Motor neuron (in vitro differentiated cells): ENCODE results near the gene LRMDA. TPM values are rescaled to one million over a fixed set of nuclear protein-coding genes. Genes with fewer than 3 reads are reported as not detected.

Source experiments
- ATAC-seq, 8 experiments: fragments of 200-7000 bp; cut with Tn5 transposase; replicated peaks in 6 of 8; 2 replicates each; pipeline ENCODE4 v1.8.0; 2021; ENCODE audit warnings: mild to moderate bottlenecking in 8 of 8, moderate library complexity in 8 of 8
- H3K27ac ChIP-seq, 2 donors: fragments of 250-450 bp; sonication (Bioruptor Pico); 2 replicates each; pipeline ENCODE4 v1.9.0; 2021; ENCODE audit warnings: antibody characterized with exemption in 2 of 2, mild to moderate bottlenecking in 2 of 2, moderate library complexity in 1 of 2
- H3K4me1 ChIP-seq, 2 donors: fragments of 250-450 bp; sonication (Bioruptor Pico); replicated peaks in 1 of 2; 2 replicates each; pipeline ENCODE4 v1.6.1; 2021; ENCODE audit warnings: antibody characterized with exemption in 2 of 2, mild to moderate bottlenecking in 2 of 2, moderate library complexity in 1 of 2
- H3K4me3 ChIP-seq, 5 donors: fragments of 250-450 bp; sonication (Bioruptor Pico); 2 replicates each; pipeline ENCODE4 v1.9.0; 2021; ENCODE audit warnings: antibody characterized with exemption in 5 of 5, mild to moderate bottlenecking in 5 of 5, moderate library complexity in 4 of 5
- WGBS, 10 experiments: fragments of 450-650 bp; shearing (Covaris generic); methylation state at CpG; one replicate each; pipeline ENCODE4 v1.0.0; 2022; 5-methylcytosine and 5-hydroxymethylcytosine counted together
- in situ Hi-C, 9 experiments: fragments of 400-800 bp; cut with MboI; loops; one replicate each; pipeline ENCODE4 v1.15.0; 2021; ENCODE audit warnings: low sequenced_read_pairs in 9 of 9, low pct_unique_long_range_greater_than_20kb in 2 of 9; ENCODE audit not compliant: unreplicated experiment in 9 of 9
- total RNA-seq, 8 experiments: library from RNA; unstranded; fragments of 300-600 nt; gene quantifications; 2 replicates each; pipeline versions ENCODE4 v1.2.3 to v1.2.4, GENCODE V29; 2022

LRMDA gene
- total RNA-seq, 8 experiments from 2014 or later, result 0.85 to 5.4 (median 2.2) TPM; not detected in 1

DNA sequence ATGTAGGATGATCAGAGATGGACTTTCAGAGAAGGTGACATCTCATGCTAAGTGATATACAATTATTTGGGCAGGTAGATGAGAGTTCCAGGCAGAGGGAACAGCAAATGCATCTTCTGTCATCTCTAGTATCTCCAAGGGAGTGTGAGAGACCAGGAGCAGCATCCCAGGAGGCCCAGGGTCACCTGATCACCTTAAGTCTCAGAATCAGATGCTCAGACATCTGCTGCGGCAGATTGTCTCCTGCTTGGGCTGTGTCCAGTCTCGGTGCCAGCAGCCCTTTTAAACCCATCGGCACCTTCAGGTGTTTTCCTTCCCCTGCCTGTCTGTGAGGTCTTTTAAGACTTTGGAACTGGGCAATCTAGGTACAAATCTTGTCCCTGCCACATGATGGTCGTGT, 690.6 kb downstream of the LRMDA start:
- Histone ChIP-seq H3K4me3 (no peak overlapping the region), H3K27ac (no peak overlapping the region), H3K4me1 (peaks cover 5 to 14% of the 10 kb centered on the region in 2 donors)
- no peak for ATAC-seq
- in situ Hi-C loops, result loop anchor here in 1 of 9 experiments (25.0 kb wide), 1 partner anchor 165 kb away; no protein-coding TSS in a partner anchor
- WGBS, 10 experiments, result 71 to 100% (median 94%) methylated on average over 1 to 4 of the region's 4 CpGs; no CpG with 5 or more reads in 3 of the 10 experiments

DNA sequence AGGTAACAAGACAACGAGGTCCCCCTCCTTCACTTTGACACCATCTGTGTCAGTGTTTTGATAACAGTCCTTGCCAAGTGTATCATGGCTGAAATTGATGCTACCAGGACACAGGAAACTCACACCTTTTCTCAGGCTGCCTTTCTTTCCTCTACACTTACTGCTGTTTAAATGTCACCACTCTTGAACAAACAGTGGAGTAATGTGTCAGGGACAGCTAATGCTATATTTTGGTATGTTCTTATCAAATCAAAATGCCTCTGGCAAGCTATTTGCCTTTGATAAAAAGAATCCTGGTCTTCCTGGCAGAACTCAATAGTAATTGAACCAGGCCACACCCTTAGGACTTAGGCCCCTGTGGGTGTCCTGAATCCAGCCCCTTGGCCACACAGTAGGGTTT, 692.9 kb downstream of the LRMDA start:
- Histone ChIP-seq H3K27ac (no peak overlapping the region), H3K4me1 (peaks cover under 1 to 9% of the 10 kb centered on the region in 2 donors), H3K4me3 (no peak overlapping the region)
- in situ Hi-C loops, result loop anchor here in 1 of 9 experiments (25.0 kb wide), 1 partner anchor 163 kb away; no protein-coding TSS in a partner anchor
- no peak for ATAC-seq
- 29 to 83% (median 60%) methylated on average over 1 of the region's 1 CpG; no CpG with 5 or more reads in 5 of the 10 experiments for WGBS, 10 experiments

DNA sequence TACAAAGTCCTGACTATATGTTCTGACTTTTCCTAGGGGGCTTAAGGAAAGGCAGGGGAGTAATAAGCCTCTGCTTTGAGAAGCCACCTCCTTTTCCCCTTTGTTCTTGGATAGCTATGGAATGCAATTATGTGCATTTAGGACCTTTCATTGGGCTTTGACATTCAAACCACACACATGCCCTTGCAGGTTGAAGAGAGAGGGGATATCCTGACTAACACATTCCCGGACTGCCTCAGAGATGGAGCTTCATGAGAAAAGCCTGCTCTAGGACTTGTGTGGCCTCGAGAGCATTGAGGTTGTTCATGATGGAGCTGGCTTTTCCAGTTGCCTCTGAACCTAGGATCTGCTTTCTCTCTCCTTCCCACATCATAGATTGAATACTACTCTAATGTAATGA, 694.5 kb downstream of the LRMDA start:
- no peak for ATAC-seq
- in situ Hi-C loops, result no loop called here
- H3K4me1 ChIP-seq, result peaks cover 0 to 5% of the 10 kb centered on the region in 2 donors
- no peak overlapping the region for H3K27ac ChIP-seq
- 40 to 80% (median 50%) methylated on average over 1 to 2 of the region's 2 CpGs; no CpG with 5 or more reads in 5 of the 10 experiments for WGBS, 10 experiments
- no peak overlapping the region for H3K4me3 ChIP-seq

DNA sequence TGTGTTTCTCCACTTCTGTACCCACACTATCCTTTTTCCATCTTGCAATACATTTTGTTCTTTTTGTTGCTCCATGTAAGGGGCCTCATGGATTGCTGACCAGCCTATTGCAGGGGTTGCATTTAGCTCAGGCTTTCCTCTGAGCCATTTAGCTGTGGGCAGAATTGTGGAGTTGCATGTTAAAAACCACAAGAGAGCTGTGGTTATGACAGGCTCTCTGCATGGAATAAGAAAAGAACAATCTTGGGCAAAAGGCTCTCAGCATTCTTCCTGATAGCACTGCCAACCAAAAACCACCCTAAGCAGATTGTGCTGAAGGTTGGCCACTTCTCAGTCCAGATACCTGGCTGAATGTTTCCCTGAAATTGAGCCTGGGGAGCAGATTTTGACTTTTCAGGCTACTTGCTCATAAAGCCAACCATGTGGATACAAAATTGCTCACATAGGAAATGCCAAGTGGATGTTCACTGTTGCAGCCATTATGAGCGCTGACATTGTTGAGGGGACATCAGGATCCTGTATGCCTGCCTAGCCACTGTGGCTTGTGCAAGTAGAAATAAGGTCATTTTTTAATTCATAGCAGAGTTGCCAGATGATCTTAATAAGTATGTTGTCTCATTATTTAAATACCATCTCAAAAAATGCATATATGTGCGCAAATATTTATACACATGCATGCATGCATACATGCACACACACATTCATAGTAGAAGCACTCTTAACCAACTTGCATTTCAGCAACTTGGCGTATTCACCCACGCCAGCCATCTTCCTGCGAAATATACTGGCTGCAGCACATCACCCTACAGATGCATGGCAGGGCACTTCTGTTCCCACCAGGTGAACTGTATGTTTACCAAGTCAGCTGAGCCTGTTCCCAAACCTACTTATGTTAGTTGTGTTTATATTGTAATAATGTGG, 695.4 kb downstream of the LRMDA start:
- ATAC-seq, result peak in 1 of 8 experiments; percentile 54
- in situ Hi-C loops, result no loop called here
- H3K4me1 ChIP-seq, result peaks cover 0 to 5% of the 10 kb centered on the region in 2 donors
- H3K27ac ChIP-seq, result no peak overlapping the region
- no peak overlapping the region for H3K4me3 ChIP-seq
- 76 to 100% (median 88%) methylated on average over 1 to 5 of the region's 5 CpGs; no CpG with 5 or more reads in 3 of the 10 experiments for WGBS, 10 experiments

DNA sequence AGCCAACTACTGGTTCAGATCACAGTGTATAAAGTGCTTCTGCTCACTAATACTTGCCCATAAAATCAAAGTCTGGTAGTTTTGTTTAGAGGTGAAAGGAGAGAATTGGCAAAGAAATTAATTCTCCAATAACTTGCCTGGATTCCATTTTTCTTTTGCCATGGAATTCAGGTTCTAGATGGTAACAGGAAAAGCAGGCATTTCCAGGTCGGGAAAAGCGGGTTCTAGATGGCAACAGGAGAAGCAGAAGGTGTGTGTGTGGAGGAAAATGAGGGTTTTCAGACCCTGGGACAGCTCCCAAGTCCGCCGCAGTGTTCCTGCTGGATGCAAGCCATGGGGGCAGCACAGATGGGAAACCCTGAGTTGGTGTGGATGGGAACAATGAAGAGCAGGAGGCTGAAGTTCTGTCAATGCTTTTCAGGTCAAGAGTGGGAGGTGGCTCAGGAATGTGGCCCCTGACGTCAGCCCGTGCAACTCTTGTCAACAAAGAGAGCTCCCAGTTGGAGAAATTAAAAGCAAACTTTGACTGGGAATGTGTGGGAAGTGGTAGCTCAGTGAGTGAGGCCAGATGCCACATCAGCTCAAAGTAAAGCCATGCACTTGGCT, 696.7 kb downstream of the LRMDA start:
- no peak overlapping the region for H3K4me3 ChIP-seq
- H3K4me1 ChIP-seq, result peaks cover 0 to 8% of the 10 kb centered on the region in 2 donors
- no peak for ATAC-seq
- WGBS, 10 experiments, result 51 to 100% (median 80%) methylated on average over 1 to 5 of the region's 6 CpGs; no CpG with 5 or more reads in 3 of the 10 experiments
- H3K27ac ChIP-seq, result no peak overlapping the region
- in situ Hi-C loops, result no loop called here

DNA sequence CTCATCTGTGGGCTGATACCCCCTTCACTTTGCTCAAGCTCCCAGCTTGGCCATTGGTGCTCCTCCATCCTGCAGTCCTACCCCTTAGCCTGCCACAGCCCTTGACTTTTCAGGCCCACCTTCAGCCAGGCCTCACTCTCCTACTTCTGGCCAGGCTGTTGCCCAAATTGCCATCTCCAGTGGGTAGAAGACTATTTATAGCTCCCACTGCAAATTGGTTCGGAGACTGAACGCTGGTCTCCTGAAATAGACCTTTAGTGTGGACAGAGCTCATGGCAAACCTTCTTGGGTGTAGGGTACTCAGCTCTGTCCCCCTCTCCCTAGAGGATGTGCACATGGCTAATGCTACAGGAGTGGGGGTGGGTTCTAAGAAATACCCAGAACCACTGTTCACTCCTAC, 697.8 kb downstream of the LRMDA start:
- H3K27ac ChIP-seq, result no peak overlapping the region
- no peak overlapping the region for H3K4me3 ChIP-seq
- H3K4me1 ChIP-seq, result peaks cover 11 to 19% of the 10 kb centered on the region in 2 donors
- WGBS, 10 experiments, result 92 to 100% (median 100%) methylated on average over 1 to 2 of the region's 2 CpGs; no CpG with 5 or more reads in 7 of the 10 experiments
- in situ Hi-C loops, result no loop called here
- ATAC-seq, result no peak

DNA sequence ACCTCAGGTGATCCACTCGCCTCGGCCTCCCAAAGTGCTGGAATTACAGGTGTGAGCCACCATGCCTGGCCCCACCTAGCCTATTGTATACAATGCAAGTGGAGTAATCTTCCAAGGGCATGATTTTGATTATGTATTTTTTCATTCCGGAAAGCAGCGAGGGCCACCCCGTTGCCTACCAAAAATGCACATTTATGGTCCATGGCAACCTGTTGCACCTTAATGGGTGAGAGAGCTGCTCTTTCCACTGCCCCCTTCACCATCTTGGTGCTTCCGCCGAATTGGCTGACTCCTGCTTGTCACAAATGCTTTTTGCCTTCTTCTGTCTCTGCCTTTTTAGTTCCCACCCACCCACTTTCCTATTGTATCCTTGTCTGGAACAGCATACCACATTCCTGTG, 699.5 kb downstream of the LRMDA start:
- no peak for ATAC-seq
- Histone ChIP-seq H3K4me3 (no peak overlapping the region), H3K4me1 (peaks cover 14 to 19% of the 10 kb centered on the region in 2 donors), H3K27ac (no peak overlapping the region)
- 40 to 100% (median 89%) methylated on average over 1 to 7 of the region's 7 CpGs; no CpG with 5 or more reads in 2 of the 10 experiments for WGBS, 10 experiments
- in situ Hi-C loops, result no loop called here

DNA sequence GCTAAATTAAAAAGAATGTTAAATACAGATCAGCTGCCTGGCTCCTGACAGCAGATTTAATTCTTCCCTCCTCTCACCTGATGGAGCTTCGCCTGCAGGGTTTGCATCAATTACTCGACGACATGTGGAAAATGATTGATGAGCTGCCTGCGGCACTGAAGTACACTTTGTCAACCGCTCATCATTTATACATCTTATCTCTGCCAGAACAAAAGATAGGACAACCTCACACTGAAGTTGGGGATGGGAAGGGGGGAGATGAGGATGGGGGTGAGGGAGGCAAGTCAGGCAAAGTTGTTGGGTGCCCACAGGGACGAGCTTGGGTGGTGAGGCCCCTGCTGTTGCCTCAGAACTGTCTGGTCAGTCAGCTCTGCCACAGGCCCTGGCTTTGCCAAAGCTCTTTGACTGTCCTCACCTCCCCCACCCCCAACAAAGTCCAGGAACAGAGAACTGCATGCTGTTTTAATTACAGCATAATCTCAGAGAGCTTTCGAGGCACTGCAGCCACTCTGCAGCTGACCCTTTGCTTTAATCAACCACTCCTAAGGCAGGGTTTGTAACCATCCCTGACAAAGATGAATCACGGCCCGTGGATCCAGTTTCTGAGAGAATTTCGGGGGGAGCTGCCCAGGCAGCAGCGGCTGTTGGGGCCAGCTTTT, 702.3 kb downstream of the LRMDA start:
- Histone ChIP-seq H3K4me3 (no peak overlapping the region), H3K4me1 (peaks cover 14% of the 10 kb centered on the region in 2 donors), H3K27ac (no peak overlapping the region)
- WGBS, 10 experiments, result 16 to 64% (median 36%) methylated on average over 1 to 6 of the region's 11 CpGs; no CpG with 5 or more reads in 4 of the 10 experiments
- in situ Hi-C loops, result no loop called here
- ATAC-seq, result peak in 6 of 8 experiments; percentile 53 to 91 (median 67)

DNA sequence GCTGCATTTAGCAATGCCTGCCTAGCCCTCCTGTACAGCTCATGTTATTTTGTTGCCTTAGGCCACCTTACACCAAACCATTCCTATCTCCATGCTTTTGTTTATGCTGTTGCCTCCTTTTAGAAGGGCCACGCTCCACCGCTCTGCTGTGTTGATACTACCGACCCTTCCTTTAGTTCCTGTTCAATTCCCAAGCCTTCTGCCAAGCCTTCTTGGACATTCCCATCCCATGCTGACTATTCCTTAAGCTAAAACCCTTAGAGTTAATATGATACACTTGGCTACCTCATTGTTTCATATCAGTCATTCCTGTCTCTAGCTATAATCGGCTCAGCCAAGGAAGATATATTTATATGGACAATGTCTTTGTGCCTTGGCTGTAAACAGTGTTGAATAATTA, 705.5 kb downstream of the LRMDA start:
- 42 to 100% (median 93%) methylated on average over 2 to 4 of the region's 4 CpGs; no CpG with 5 or more reads in 3 of the 10 experiments for WGBS, 10 experiments
- H3K27ac ChIP-seq, result no peak overlapping the region
- ATAC-seq, result no peak
- in situ Hi-C loops, result no loop called here
- H3K4me3 ChIP-seq, result no peak overlapping the region
- peaks cover 14% of the 10 kb centered on the region in 2 donors for H3K4me1 ChIP-seq

DNA sequence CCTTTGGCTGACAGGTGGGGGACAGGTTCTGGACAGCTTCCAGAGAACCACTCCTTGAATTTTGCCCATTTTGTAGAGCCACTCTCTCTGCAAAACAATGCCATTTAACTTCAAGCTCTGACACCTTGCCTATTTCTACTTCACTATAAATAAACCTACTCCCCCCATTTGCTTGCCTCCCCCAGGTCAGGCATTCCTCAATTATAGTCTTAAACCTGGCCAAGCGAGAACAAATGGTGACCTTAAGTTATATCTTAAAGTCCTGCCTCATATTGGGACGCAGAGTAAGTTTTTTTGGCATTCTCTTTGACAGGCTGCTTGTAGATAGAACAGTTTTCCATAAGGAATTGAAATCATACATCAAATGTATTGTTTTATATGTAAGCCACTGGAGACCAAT, 706.9 kb downstream of the LRMDA start:
- in situ Hi-C loops, result no loop called here
- WGBS, 10 experiments, result 77 to 100% (median 96%) methylated on average over 1 to 2 of the region's 2 CpGs; no CpG with 5 or more reads in 3 of the 10 experiments
- H3K4me1 ChIP-seq, result peaks cover 9 to 13% of the 10 kb centered on the region in 2 donors
- no peak for ATAC-seq
- no peak overlapping the region for H3K4me3 ChIP-seq
- H3K27ac ChIP-seq, result no peak overlapping the region

DNA sequence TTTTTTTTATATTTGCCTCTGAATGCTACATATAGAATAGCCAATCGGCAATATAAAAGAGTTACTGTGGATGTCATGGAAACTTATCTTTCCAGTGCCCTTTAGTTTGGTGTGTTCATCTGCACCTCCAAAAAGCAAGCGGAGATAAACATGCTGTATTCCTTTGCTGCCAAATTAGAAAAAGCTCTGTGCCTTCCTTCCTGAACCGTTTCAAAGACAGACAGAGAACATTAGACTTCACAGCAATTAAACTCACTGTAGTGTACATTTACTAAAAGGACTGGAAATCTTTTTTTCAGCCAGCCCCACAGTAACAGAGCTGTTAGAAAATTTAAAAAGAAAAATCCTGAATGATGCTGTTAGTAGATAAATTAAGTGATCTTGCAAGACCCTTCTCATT, 707.5 kb downstream of the LRMDA start:
- Histone ChIP-seq H3K4me1 (peaks cover 3 to 6% of the 10 kb centered on the region in 2 donors), H3K27ac (no peak overlapping the region), H3K4me3 (no peak overlapping the region)
- in situ Hi-C loops, result no loop called here
- no peak for ATAC-seq
- whole genome bisulfite sequencing, 10 experiments, result 39 to 95% (median 81%) methylated on average over 2 to 3 of the region's 3 CpGs

DNA sequence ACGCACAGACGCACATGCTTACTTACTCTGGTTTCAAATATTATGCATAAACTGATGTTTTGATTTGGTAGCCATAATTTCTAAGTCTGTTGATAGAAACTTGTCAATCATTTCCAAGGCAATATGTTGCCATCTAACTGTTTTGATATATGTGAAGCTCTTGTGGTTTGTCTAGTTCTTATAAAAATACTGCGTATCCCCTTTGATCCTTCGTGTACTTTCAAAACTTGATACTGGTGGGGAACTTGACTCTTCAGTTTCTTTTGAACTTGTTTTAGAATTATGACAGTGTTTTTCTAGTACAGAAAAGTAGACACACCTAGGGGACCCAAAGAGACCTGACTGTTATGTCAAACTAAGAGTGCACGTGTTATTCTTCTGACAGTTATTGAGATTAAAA, 708.0 kb downstream of the LRMDA start:
- in situ Hi-C loops, result no loop called here
- 80 to 100% (median 91%) methylated on average over 2 to 5 of the region's 5 CpGs; no CpG with 5 or more reads in 1 of the 10 experiments for WGBS, 10 experiments

More for the DNA sequence above, 708.0 kb downstream of the LRMDA start:
- Histone ChIP-seq H3K27ac (no peak overlapping the region), H3K4me1 (peaks cover 0 to 1% of the 10 kb centered on the region in 2 donors), H3K4me3 (no peak overlapping the region)
- no peak for ATAC-seq
